ENCODE data around the gene AKR1C2.
"Not testable (repeated sequence)": the region's sequence is repeated elsewhere in the genome, so short reads cannot be mapped to it uniquely, and the experiment has no call there.

AKR1C2 gene

DNA sequence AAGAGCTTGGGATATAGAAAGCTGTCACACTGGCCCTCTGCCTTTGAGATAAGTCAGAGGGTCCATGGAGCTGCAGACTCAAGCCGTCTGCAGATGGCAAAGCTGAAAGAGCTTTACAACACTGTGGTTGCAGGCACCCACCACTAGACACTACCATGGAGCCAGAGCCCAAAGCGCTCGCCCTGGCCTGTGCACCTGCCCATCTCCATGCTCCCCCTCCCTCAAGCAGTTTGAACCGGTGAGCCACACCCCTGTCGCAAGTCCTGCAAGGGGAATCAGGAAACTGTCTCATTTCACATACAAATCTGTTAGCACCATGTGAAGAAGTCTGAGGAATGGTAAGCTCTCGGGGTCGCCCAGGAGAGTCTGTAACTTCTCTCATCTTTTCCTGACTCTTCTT, 6.4 kb upstream of the AKR1C2 start:
- H3K4me1 ChIP-seq (ENCODE audit: control insufficient read depth, insufficient read depth, low read length); H3K9me3 ChIP-seq (ENCODE audit: control insufficient read depth, insufficient read depth, low read length); H3K4me3 ChIP-seq (ENCODE audit: low read length); H3K27me3 ChIP-seq (ENCODE audit: control insufficient read depth, insufficient read depth, low read length); DNase-seq (ENCODE audit: low read depth, low spot score); H3K27ac ChIP-seq (ENCODE audit: low read length); H3K36me3 ChIP-seq (ENCODE audit: control insufficient read depth, insufficient read depth, low read length): not testable (repeated sequence)
- no CpG with 5 or more reads among the region's 7 CpGs for WGBS (ENCODE audit: insufficient coverage, insufficient read length)

DNA sequence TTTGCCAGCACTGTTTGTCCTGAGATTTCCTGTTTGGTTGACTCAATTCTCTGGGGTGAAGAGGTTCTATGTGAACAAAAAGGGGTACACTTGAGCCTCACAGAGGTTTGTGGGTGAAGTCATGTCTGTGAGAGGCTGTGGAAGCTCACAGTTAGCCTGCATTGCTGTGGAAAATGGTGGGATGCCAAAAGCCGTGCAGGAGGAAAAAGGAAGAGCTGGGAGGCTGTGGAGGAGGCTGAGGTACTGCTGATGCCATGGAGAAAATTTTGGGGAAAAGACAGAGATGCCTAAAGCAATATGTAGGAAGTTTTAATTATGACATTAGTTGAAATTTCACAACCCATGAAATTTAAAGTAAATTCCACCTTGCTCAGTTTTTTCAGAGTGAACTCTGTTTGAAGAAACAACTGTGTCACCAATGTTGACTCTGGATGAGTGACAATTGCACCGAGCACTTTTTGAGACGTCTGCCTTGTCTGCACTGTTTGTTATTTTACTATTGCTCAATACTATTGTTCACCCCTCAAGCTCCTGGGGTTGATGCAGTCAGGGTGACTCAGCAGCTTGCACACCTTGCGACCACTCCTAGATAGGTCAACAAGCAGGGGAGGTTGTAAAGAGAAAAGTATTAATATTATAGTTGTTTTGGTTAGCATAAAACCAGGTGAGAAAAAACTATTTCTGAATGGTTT, 5.3 kb upstream of the AKR1C2 start:
- not testable (repeated sequence) for H3K4me3 ChIP-seq (ENCODE audit: low read length); H3K27me3 ChIP-seq (ENCODE audit: control insufficient read depth, insufficient read depth, low read length); H3K27ac ChIP-seq (ENCODE audit: low read length); DNase-seq (ENCODE audit: low read depth, low spot score); H3K4me1 ChIP-seq (ENCODE audit: control insufficient read depth, insufficient read depth, low read length); H3K9me3 ChIP-seq (ENCODE audit: control insufficient read depth, insufficient read depth, low read length); H3K36me3 ChIP-seq (ENCODE audit: control insufficient read depth, insufficient read depth, low read length)
- WGBS (ENCODE audit: insufficient coverage, insufficient read length), result no CpG with 5 or more reads among the region's 4 CpGs

DNA sequence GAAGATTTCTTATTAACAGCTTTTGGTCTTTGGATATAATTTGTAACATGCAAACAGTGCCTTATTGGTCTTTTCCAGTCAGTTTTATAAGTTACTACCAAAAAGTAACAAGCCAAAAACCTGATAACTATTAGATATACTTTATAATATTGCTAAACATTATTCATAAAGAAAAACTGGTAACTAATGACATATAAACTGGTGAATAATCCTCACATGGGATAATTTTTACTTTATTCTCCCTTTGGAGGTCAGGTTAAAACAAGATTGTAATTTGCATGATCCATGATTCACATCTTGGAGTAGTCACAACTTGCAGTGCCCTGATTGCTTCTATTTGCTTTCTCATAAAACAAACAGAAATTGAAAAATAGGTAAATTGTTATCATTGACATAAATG, 844 bp upstream of the AKR1C2 start:
- H3K27ac ChIP-seq (ENCODE audit: low read length); H3K4me1 ChIP-seq (ENCODE audit: control insufficient read depth, insufficient read depth, low read length); H3K27me3 ChIP-seq (ENCODE audit: control insufficient read depth, insufficient read depth, low read length); H3K36me3 ChIP-seq (ENCODE audit: control insufficient read depth, insufficient read depth, low read length); H3K9me3 ChIP-seq (ENCODE audit: control insufficient read depth, insufficient read depth, low read length); DNase-seq (ENCODE audit: low read depth, low spot score); H3K4me3 ChIP-seq (ENCODE audit: low read length): not testable (repeated sequence)

DNA sequence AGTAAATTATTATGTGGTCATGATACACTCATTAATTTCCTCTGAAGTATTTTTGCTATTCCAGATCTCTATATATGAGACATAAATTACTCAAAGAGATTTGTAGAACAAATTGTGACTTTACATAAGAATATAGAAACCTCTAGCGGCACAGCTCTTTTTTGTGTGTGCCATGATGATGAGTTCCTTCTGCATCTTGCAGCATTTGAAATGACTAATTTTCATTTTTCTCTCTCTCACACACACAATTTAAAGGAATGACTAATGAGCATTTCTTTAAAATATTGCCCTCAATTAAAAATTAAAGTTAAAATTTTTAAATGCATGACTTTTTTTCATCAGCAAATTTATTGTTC, 351 bp upstream of the AKR1C2 start:
- H3K27me3 ChIP-seq (ENCODE audit: control insufficient read depth, insufficient read depth, low read length); H3K4me3 ChIP-seq (ENCODE audit: low read length); H3K4me1 ChIP-seq (ENCODE audit: control insufficient read depth, insufficient read depth, low read length); H3K27ac ChIP-seq (ENCODE audit: low read length); H3K9me3 ChIP-seq (ENCODE audit: control insufficient read depth, insufficient read depth, low read length); H3K36me3 ChIP-seq (ENCODE audit: control insufficient read depth, insufficient read depth, low read length); DNase-seq (ENCODE audit: low read depth, low spot score): not testable (repeated sequence)
- WGBS (ENCODE audit: insufficient coverage, insufficient read length), result no CpG with 5 or more reads among the region's 1 CpG

DNA sequence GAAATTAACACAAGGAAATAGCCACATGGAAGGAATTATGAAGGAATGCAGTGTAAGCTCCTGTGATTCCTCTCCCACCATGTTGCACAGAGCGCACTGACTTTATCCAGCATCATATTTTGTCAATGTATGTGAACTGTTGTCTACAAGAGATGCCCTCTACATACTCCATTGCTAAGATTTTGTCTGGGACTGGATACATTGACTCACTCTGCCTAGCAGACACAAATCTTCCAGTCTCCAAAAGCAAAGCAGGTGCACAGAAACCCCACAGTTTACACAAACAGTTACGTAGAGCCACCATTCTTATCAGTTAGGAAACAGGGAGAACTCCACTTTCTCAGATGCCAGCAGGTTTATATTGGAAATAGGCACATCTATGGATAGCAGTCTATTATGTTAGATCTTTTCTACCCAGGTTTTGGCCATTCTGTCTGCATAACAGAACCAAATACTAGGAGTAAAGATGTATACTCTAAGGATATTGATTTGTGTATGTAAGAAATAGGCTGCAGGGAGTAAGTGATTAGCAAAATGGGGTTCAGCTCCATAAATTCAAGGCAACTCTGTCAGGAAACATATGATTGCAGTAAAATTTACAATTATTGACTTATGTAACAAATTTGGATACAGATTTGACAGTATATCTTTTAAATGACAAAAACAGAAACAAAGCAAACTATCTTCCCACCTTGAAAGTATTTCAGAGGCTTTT, 1.5 kb downstream of the AKR1C2 start:
- H3K27ac ChIP-seq (ENCODE audit: low read length), result no peak overlapping the region
- no peaks in the 10 kb centered on the region for H3K27me3 ChIP-seq (ENCODE audit: control insufficient read depth, insufficient read depth, low read length)
- no CpG with 5 or more reads among the region's 2 CpGs for WGBS (ENCODE audit: insufficient coverage, insufficient read length)
- no peaks in the 10 kb centered on the region for H3K4me1 ChIP-seq (ENCODE audit: control insufficient read depth, insufficient read depth, low read length)
- no peak for DNase-seq (ENCODE audit: low read depth, low spot score)
- no peak overlapping the region for H3K4me3 ChIP-seq (ENCODE audit: low read length)
- H3K36me3 ChIP-seq (ENCODE audit: control insufficient read depth, insufficient read depth, low read length), result no peaks in the 10 kb centered on the region
- no peaks in the 10 kb centered on the region for H3K9me3 ChIP-seq (ENCODE audit: control insufficient read depth, insufficient read depth, low read length)

DNA sequence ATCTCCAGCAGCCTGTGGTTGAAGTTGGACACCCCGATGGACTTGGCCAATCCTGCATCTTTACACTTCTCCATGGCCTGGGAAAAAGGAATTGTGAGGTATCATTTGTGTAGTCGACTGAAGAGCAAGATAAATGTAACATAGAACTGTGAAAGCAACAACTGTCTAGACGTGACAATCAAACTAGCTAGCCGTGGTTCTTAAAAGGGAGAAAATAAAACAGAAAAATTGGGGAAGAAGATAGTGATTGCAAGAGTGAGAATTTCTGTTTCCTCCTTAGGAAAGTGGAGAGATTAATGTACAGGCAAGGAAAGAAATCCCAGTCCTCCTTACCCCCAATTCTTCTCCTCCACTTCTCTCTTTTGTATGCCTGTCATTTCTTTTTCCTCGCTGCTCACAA, 5.0 kb downstream of the AKR1C2 start:
- no CpG with 5 or more reads among the region's 5 CpGs for WGBS (ENCODE audit: insufficient coverage, insufficient read length)
- no peaks in the 10 kb centered on the region for H3K27me3 ChIP-seq (ENCODE audit: control insufficient read depth, insufficient read depth, low read length)
- H3K4me3 ChIP-seq (ENCODE audit: low read length), result no peak overlapping the region
- no peak overlapping the region for H3K27ac ChIP-seq (ENCODE audit: low read length)
- no peaks in the 10 kb centered on the region for H3K9me3 ChIP-seq (ENCODE audit: control insufficient read depth, insufficient read depth, low read length)
- DNase-seq (ENCODE audit: low read depth, low spot score), result no peak
- no peaks in the 10 kb centered on the region for H3K36me3 ChIP-seq (ENCODE audit: control insufficient read depth, insufficient read depth, low read length)
- H3K4me1 ChIP-seq (ENCODE audit: control insufficient read depth, insufficient read depth, low read length), result no peaks in the 10 kb centered on the region

DNA sequence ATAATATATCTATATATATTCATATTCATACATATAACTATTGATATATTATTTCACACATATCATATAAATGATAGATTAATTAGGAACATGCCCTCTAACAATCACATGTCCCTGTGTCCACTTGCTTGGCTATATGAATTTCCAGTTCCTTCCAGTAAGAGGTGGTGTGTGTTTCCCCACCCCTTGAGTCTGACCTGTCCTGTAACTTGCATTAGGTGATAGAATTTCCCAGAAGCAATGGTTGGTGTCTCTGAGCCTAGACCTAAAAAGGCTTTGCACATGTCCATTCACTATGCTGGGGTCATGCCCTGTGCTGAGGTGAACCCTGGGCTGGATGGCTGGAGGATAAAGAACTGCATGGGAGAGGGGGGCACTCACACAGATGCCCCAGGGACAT, 9.4 kb downstream of the AKR1C2 start:
- not testable (repeated sequence) for H3K4me3 ChIP-seq (ENCODE audit: low read length); H3K9me3 ChIP-seq (ENCODE audit: control insufficient read depth, insufficient read depth, low read length); H3K27ac ChIP-seq (ENCODE audit: low read length); DNase-seq (ENCODE audit: low read depth, low spot score); H3K4me1 ChIP-seq (ENCODE audit: control insufficient read depth, insufficient read depth, low read length); H3K27me3 ChIP-seq (ENCODE audit: control insufficient read depth, insufficient read depth, low read length); H3K36me3 ChIP-seq (ENCODE audit: control insufficient read depth, insufficient read depth, low read length)

DNA sequence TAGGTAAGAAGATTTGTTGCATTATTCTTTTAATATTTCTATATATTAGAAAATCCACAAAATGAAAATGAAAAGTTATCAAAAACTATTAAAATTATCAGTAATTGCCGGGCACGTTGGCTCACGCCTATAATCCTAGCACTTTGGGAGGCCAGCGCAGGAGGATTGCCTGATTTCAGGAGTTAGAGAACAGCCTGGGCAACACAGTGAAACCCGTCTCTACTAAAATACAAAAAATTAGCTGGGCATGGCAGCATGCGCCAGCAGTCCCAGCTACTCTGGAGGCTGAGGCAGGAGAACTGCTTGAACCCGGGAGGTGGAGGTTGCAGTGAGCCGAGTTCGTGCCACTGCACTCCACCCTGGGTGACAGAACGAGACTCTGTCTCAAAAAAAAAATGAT, 11.1 kb downstream of the AKR1C2 start:
- H3K4me3 ChIP-seq (ENCODE audit: low read length); H3K27me3 ChIP-seq (ENCODE audit: control insufficient read depth, insufficient read depth, low read length); DNase-seq (ENCODE audit: low read depth, low spot score); H3K4me1 ChIP-seq (ENCODE audit: control insufficient read depth, insufficient read depth, low read length); H3K27ac ChIP-seq (ENCODE audit: low read length); H3K36me3 ChIP-seq (ENCODE audit: control insufficient read depth, insufficient read depth, low read length); H3K9me3 ChIP-seq (ENCODE audit: control insufficient read depth, insufficient read depth, low read length): not testable (repeated sequence)
- no CpG with 5 or more reads among the region's 10 CpGs for WGBS (ENCODE audit: insufficient coverage, insufficient read length)

DNA sequence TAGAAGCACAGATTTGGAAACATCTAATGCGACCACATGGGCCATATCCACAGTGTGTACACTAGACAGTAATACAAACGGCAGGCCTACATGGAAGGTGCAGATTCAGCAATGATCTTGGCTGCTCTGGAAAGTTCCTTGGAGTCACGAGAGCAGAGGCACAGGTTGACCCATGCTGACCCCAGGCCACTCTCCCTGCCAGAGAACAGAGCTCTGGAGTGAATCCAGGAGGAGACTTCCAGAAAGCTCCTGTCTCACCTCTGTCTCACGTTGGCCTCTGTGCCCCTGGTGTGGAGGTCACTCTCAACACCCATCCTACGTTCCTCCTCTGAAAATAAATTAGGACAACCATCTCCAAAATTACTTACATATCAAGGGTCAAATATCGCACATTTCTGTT, 12.2 kb downstream of the AKR1C2 start:
- WGBS (ENCODE audit: insufficient coverage, insufficient read length), result no CpG with 5 or more reads among the region's 6 CpGs

DNA sequence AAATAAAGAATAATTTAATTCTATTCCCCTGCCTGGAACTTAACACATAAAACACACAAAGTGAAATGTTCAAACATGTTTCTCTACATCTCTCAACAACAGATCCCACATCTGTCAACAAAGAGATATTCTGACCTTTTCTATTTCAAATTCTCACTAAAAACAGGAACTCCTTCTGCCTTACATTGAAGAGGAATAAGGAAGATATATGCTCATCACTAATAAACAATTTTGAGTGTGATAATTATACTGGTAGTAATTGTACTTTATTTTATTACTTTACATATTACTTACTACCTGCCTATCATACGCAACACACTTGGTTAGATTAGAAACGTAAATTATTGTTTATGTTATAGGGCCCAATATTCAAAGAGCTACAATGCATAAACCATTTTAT, 13.4 kb downstream of the AKR1C2 start:
- Histone ChIP-seq H3K36me3 (ENCODE audit: control insufficient read depth, insufficient read depth, low read length) (no peaks in the 10 kb centered on the region), H3K4me3 (ENCODE audit: low read length) (no peak overlapping the region), H3K4me1 (ENCODE audit: control insufficient read depth, insufficient read depth, low read length) (no peaks in the 10 kb centered on the region), H3K27ac (ENCODE audit: low read length) (no peak overlapping the region), H3K9me3 (ENCODE audit: control insufficient read depth, insufficient read depth, low read length) (no peaks in the 10 kb centered on the region), H3K27me3 (ENCODE audit: control insufficient read depth, insufficient read depth, low read length) (no peaks in the 10 kb centered on the region)
- DNase-seq (ENCODE audit: low read depth, low spot score), result no peak
- no CpG with 5 or more reads among the region's 2 CpGs for WGBS (ENCODE audit: insufficient coverage, insufficient read length)

More for the DNA sequence above, 12.2 kb downstream of the AKR1C2 start:
- not testable (repeated sequence) for H3K27ac ChIP-seq (ENCODE audit: low read length); H3K36me3 ChIP-seq (ENCODE audit: control insufficient read depth, insufficient read depth, low read length); H3K27me3 ChIP-seq (ENCODE audit: control insufficient read depth, insufficient read depth, low read length); H3K4me1 ChIP-seq (ENCODE audit: control insufficient read depth, insufficient read depth, low read length); DNase-seq (ENCODE audit: low read depth, low spot score); H3K4me3 ChIP-seq (ENCODE audit: low read length); H3K9me3 ChIP-seq (ENCODE audit: control insufficient read depth, insufficient read depth, low read length)

DNA sequence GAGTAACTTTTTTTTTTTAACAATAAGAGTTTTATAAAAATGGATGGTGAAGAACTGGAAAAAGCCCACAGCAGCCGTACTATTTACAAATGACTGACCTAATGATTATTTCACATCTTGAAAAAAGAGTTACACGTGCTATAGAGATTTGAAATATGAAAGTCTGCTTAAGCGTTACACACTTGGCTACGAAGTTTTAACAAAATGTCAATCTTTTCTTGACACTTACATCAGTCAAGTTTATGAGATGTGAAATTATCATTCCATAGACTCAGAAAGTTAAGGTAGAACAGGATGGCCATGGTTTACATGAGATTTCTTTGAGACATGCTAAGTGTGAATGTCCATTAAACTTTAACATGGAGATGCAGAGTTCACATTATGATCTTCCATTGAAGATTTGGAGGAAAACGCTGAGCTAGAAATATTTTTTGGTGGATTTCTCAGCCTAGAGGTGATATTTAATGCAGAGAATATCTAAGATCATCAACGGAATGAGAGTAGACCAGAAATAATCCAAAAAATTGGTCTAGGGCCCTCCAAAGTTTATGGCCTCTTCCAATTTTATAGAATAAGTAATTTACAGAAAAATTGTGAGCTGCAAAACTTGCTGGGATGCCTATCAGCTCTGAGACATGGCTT, 15.5 kb downstream of the AKR1C2 start:
- not testable (repeated sequence) for H3K4me3 ChIP-seq (ENCODE audit: low read length); H3K27ac ChIP-seq (ENCODE audit: low read length); H3K9me3 ChIP-seq (ENCODE audit: control insufficient read depth, insufficient read depth, low read length); DNase-seq (ENCODE audit: low read depth, low spot score); H3K27me3 ChIP-seq (ENCODE audit: control insufficient read depth, insufficient read depth, low read length); H3K36me3 ChIP-seq (ENCODE audit: control insufficient read depth, insufficient read depth, low read length); H3K4me1 ChIP-seq (ENCODE audit: control insufficient read depth, insufficient read depth, low read length)
- no CpG with 5 or more reads among the region's 6 CpGs for WGBS (ENCODE audit: insufficient coverage, insufficient read length)
